Neuronal stem cell (in vitro differentiated cells): ENCODE measurements around the gene EIPR1.

Experiments used
- DNase-seq: peaks from one replicate; pipeline ENCODE4 v3.0.0-alpha.2; 2013; ENCODE audit warnings: low spot score
- H2AFZ ChIP-seq: one replicate; pipeline ENCODE4 v1.6.1; 2013; ENCODE audit warnings: mild to moderate bottlenecking, low read length, inconsistent platforms
- H2AK5ac ChIP-seq: 2 replicates; pipeline ENCODE4 v1.6.1; 2013; ENCODE audit warnings: low read depth, mild to moderate bottlenecking, inconsistent platforms, low read length, moderate library complexity, mixed read lengths
- H2BK120ac ChIP-seq: 2 replicates; pipeline ENCODE4 v1.6.1; 2013; ENCODE audit warnings: low read depth, mild to moderate bottlenecking, inconsistent platforms, low read length, moderate library complexity, mixed read lengths
- H2BK12ac ChIP-seq: one replicate; pipeline ENCODE4 v1.6.1; 2013; ENCODE audit warnings: low read length, inconsistent platforms
- H2BK15ac ChIP-seq: 2 replicates; pipeline ENCODE4 v1.6.1; 2013; ENCODE audit warnings: mild to moderate bottlenecking, low read length, inconsistent platforms, mixed read lengths
- H2BK5ac ChIP-seq: one replicate; pipeline ENCODE4 v1.6.1; 2013; ENCODE audit warnings: inconsistent platforms, mild to moderate bottlenecking, low read length, moderate library complexity
- H3K14ac ChIP-seq: one replicate; pipeline ENCODE4 v1.6.1; 2013; ENCODE audit warnings: low read length, inconsistent platforms
- H3K18ac ChIP-seq: 2 replicates; pipeline ENCODE4 v1.6.1; 2013; ENCODE audit warnings: low read length, inconsistent platforms
- H3K23ac ChIP-seq: 2 replicates; pipeline ENCODE4 v1.6.1; 2013; ENCODE audit warnings: low read depth, mild to moderate bottlenecking, mixed read lengths, low read length, inconsistent platforms; ENCODE audit not compliant: poor library complexity
- H3K27ac ChIP-seq: replicated peaks from 3 replicates; pipeline ENCODE4 v1.5.1; 2013; ENCODE audit warnings: low read length, inconsistent platforms
- H3K27me3 ChIP-seq, 3 experiments: 2 replicates each; pipeline ENCODE4 v1.6.1; 2013; ENCODE audit warnings: low read length in 3 of 3, mild to moderate bottlenecking in 2 of 3, inconsistent platforms in 1 of 3, low read depth in 1 of 3, mixed read lengths in 1 of 3, moderate library complexity in 1 of 3; ENCODE audit not compliant: control insufficient read depth in 3 of 3, insufficient read depth in 3 of 3
- H3K36me3 ChIP-seq, 2 donors: replicated peaks in 1 of 2; 2 replicates each; pipeline ENCODE4 v1.6.1; 2013; ENCODE audit warnings: low read length in 2 of 2; ENCODE audit not compliant: control insufficient read depth in 2 of 2, insufficient read depth in 2 of 2
- H3K4ac ChIP-seq: 2 replicates; pipeline ENCODE4 v1.6.1; 2013; ENCODE audit warnings: inconsistent platforms, mild to moderate bottlenecking, low read length, moderate library complexity
- H3K4me1 ChIP-seq, 2 donors: 1 replicate in 1 of 2; 2 replicates in 1 of 2; pipeline ENCODE4 v1.6.1; 2013; ENCODE audit warnings: low read length in 2 of 2, low read depth in 1 of 2; ENCODE audit not compliant: control insufficient read depth in 2 of 2, insufficient read depth in 1 of 2
- H3K4me2 ChIP-seq: one replicate; pipeline ENCODE4 v1.6.1; 2013; ENCODE audit warnings: mild to moderate bottlenecking, low read length, inconsistent platforms; ENCODE audit not compliant: insufficient read depth, poor library complexity, severe bottlenecking
- H3K4me3 ChIP-seq, 2 donors: 2 replicates each; pipeline ENCODE4 v1.5.1; 2013; ENCODE audit warnings: low read length in 2 of 2, mild to moderate bottlenecking in 2 of 2, inconsistent platforms in 1 of 2, moderate library complexity in 1 of 2
- H3K79me1 ChIP-seq: one replicate; pipeline ENCODE4 v1.6.1; 2013; ENCODE audit warnings: low read depth, mild to moderate bottlenecking, inconsistent platforms, low read length, moderate library complexity
- H3K9ac ChIP-seq: one replicate; pipeline ENCODE4 v1.6.1; 2013; ENCODE audit warnings: mild to moderate bottlenecking, low read depth, low read length, inconsistent platforms; ENCODE audit not compliant: poor library complexity
- H3K9me3 ChIP-seq, 2 donors: replicated peaks in 1 of 2; 2 replicates each; pipeline versions ENCODE3 to v1.6.1; 2013; ENCODE audit warnings: low read length in 2 of 2, mild to moderate bottlenecking in 2 of 2, inconsistent platforms in 1 of 2, low read depth in 1 of 2, mixed read lengths in 1 of 2, moderate library complexity in 1 of 2; ENCODE audit not compliant: control insufficient read depth in 2 of 2, insufficient read depth in 1 of 2
- H4K8ac ChIP-seq: one replicate; pipeline ENCODE4 v1.6.1; 2013; ENCODE audit warnings: low read depth, mild to moderate bottlenecking, inconsistent platforms, low read length, moderate library complexity
- H4K91ac ChIP-seq: one replicate; pipeline ENCODE4 v1.6.1; 2013; ENCODE audit warnings: low read length, low read depth, mild to moderate bottlenecking, inconsistent platforms; ENCODE audit not compliant: poor library complexity
- WGBS, 2 donors: extraction: QIAGEN DNeasy Blood & Tissue Kit; methylation state at CpG; one replicate each; pipeline ENCODE4 v1.1.7; 2013; ENCODE audit warnings: missing lambda C conversion rate in 2 of 2, mixed read lengths in 1 of 2; ENCODE audit not compliant: insufficient read length in 2 of 2, insufficient replicate concordance in 1 of 2; ENCODE audit errors: extremely low coverage in 2 of 2; 5-methylcytosine and 5-hydroxymethylcytosine counted together

EIPR1 gene

DNA sequence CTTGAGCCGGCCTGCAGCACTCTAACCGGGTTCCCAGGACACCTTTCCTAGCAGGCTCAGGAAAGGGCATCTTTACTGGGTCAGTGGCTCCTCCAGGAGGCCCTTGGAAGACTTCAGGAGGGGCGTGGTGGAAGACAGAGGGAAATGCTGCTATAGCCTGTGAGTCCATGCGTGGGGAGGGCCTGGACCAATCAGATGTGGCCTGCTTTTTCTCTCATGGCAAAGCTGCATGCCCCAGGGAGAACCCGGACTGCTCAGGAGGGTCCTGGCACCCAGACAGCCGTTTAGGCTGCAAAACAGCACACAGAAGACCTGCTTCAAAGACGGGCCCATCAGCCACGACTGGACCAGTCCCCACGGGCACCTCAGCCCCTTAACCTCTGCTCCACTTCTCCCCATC is 84.4 kb downstream of the EIPR1 start:
- Histone ChIP-seq H2BK5ac (no peak overlapping the region), H3K18ac (peak overlapping the region; percentile 16), H3K36me3 (peaks cover 0 to 1% of the 10 kb centered on the region in 2 donors), H3K4ac (no peak overlapping the region), H3K4me3 (peak overlapping the region in 1 of 2 donors; percentile 38), H2BK15ac (no peak overlapping the region), H3K27me3 (no peaks in the 10 kb centered on the region), H4K91ac (no peak overlapping the region), H3K4me1 (peaks cover 0 to 13% of the 10 kb centered on the region in 2 donors), H2AFZ (no peak overlapping the region), H2AK5ac (peak overlapping the region; percentile 54), H3K4me2 (no peak overlapping the region), H3K9me3 (peaks cover 0 to 3% of the 10 kb centered on the region in 2 donors), H3K79me1 (peaks cover 3% of the 10 kb centered on the region), H3K14ac (peak overlapping the region; percentile 25), H3K9ac (no peak overlapping the region), H3K23ac (no peak overlapping the region), H2BK12ac (peak overlapping the region; percentile 23), H3K27ac (no peak overlapping the region), H2BK120ac (no peak overlapping the region), H4K8ac (no peak overlapping the region)
- no CpG with 5 or more reads among the region's 9 CpGs for WGBS, 2 donors
- DNase-seq, result no peak

DNA sequence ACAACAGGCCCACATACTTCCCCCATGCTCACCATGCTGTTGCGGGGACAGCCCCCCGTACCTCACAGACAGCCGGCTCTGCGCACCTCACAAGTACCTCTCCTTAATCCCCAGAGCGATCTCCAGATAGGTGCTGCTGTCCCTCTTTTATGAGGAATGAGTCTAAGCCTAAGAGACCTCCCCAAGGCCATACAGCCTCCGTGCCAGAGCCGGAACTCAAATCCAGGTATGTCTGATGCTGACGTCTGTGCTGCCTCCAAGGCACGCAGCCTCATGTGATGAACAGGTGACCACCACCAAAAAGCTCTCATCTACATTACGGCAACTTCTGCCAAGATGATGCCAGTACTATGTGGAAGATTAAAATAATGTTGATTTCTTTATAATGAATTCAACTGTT is 85.2 kb downstream of the EIPR1 start:
- H3K4me3 ChIP-seq, result peak overlapping the region in 1 of 2 donors; percentile 25
- H2AK5ac ChIP-seq, result no peak overlapping the region
- H4K91ac ChIP-seq, result no peak overlapping the region
- WGBS, 2 donors, result no CpG with 5 or more reads among the region's 10 CpGs
- H3K14ac ChIP-seq, result no peak overlapping the region
- no peak overlapping the region for H3K4ac ChIP-seq
- peaks cover 3% of the 10 kb centered on the region for H3K79me1 ChIP-seq
- no peak overlapping the region for H3K9ac ChIP-seq
- H2BK120ac ChIP-seq, result no peak overlapping the region
- DNase-seq, result no peak
- H3K4me2 ChIP-seq, result no peak overlapping the region
- H3K36me3 ChIP-seq, result peaks cover 0 to 1% of the 10 kb centered on the region in 2 donors
- H2BK15ac ChIP-seq, result no peak overlapping the region
- H3K9me3 ChIP-seq, result peaks cover 0 to 10% of the 10 kb centered on the region in 2 donors
- no peaks in the 10 kb centered on the region for H3K27me3 ChIP-seq
- H2BK5ac ChIP-seq, result no peak overlapping the region
- H3K4me1 ChIP-seq, result peaks cover 0 to 11% of the 10 kb centered on the region in 2 donors
- H2BK12ac ChIP-seq, result no peak overlapping the region
- H2AFZ ChIP-seq, result no peak overlapping the region
- H3K27ac ChIP-seq, result no peak overlapping the region
- no peak overlapping the region for H3K23ac ChIP-seq
- no peak overlapping the region for H4K8ac ChIP-seq
- H3K18ac ChIP-seq, result no peak overlapping the region

DNA sequence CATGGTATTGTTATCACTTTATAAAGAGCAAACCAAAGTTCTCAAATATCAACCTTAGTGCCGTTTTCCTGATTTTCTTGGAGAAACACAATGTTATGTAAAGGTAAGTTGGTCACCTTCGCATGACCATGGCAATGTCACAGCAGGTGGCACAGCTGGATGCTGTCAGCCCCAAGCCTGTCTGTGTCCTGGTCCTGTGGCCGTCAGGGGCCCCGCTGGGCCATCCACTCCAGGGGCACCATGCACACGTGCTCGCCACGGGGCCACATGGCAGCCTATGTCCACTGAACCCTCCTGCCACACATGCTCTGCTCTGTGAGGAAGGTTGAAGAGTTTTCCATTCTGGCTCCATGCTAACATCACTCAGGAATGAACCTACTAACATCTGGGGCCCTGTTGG is 85.9 kb downstream of the EIPR1 start:
- H2AK5ac ChIP-seq, result no peak overlapping the region
- no peak overlapping the region for H2BK12ac ChIP-seq
- no peak overlapping the region for H2BK15ac ChIP-seq
- H3K36me3 ChIP-seq, result peaks cover 0 to 1% of the 10 kb centered on the region in 2 donors
- H4K8ac ChIP-seq, result no peak overlapping the region
- H3K27ac ChIP-seq, result no peak overlapping the region
- H2AFZ ChIP-seq, result no peak overlapping the region
- H3K4ac ChIP-seq, result no peak overlapping the region
- H3K79me1 ChIP-seq, result peaks cover 3% of the 10 kb centered on the region
- peaks cover 2 to 13% of the 10 kb centered on the region in 2 donors for H3K9me3 ChIP-seq
- H3K14ac ChIP-seq, result no peak overlapping the region
- H2BK5ac ChIP-seq, result no peak overlapping the region
- H3K9ac ChIP-seq, result no peak overlapping the region
- no peak overlapping the region for H3K4me2 ChIP-seq
- H3K4me1 ChIP-seq, result peaks cover 0 to 6% of the 10 kb centered on the region in 2 donors
- H3K18ac ChIP-seq, result no peak overlapping the region
- no peak overlapping the region for H3K4me3 ChIP-seq
- H3K23ac ChIP-seq, result no peak overlapping the region
- WGBS, 2 donors, result no CpG with 5 or more reads among the region's 7 CpGs
- H2BK120ac ChIP-seq, result no peak overlapping the region
- no peak for DNase-seq
- no peaks in the 10 kb centered on the region for H3K27me3 ChIP-seq
- no peak overlapping the region for H4K91ac ChIP-seq

DNA sequence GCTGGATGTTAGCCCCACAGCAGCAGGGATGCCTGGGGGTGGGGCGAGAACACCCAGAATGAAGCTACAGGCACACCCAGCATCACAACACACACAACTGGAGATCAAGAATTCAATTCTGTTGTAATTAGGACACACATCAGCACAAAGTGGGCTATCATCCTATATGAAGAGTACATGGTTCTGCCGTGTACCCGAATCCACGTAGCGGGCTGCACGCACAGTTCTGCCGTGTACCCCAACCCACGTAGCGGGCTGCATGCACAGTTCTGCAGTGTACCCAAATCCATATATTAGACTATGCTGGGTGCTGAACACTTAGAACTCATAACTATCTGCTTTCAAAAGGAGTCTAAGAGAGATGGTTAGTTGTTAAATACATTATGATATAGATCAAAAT is 86.5 kb downstream of the EIPR1 start:
- H2BK15ac ChIP-seq, result no peak overlapping the region
- no peak overlapping the region for H3K4ac ChIP-seq
- H3K27me3 ChIP-seq, result no peaks in the 10 kb centered on the region
- no peak overlapping the region for H4K91ac ChIP-seq
- H2AFZ ChIP-seq, result no peak overlapping the region
- H2BK12ac ChIP-seq, result no peak overlapping the region
- peaks cover 0 to 4% of the 10 kb centered on the region in 2 donors for H3K4me1 ChIP-seq
- H3K9me3 ChIP-seq, result peaks cover 2 to 13% of the 10 kb centered on the region in 2 donors
- peak overlapping the region; percentile 52 for H3K18ac ChIP-seq
- no peak overlapping the region for H2BK5ac ChIP-seq
- no peak overlapping the region for H2BK120ac ChIP-seq
- no peak overlapping the region for H2AK5ac ChIP-seq
- WGBS, 2 donors, result no CpG with 5 or more reads among the region's 9 CpGs
- peaks cover 0 to 1% of the 10 kb centered on the region in 2 donors for H3K36me3 ChIP-seq
- H3K79me1 ChIP-seq, result peaks cover 3% of the 10 kb centered on the region
- H3K14ac ChIP-seq, result no peak overlapping the region
- no peak for DNase-seq
- no peak overlapping the region for H4K8ac ChIP-seq
- H3K4me3 ChIP-seq, result no peak overlapping the region
- no peak overlapping the region for H3K27ac ChIP-seq
- H3K9ac ChIP-seq, result no peak overlapping the region
- H3K4me2 ChIP-seq, result no peak overlapping the region
- H3K23ac ChIP-seq, result no peak overlapping the region
